HTERT RPE-1 (cell line): ENCODE results near the gene TRIM38.

ENCODE experiments used
- in situ Hi-C: fragments of 300-500 bp; cut with MboI; formaldehyde crosslinking; loops from 4 replicates; pipeline ENCODE4 v1.14.3; 2020; ENCODE audit warnings: low sequenced_read_pairs

TRIM38 gene

GRCh38 chr6:26025047-26025893, 62.7 kb downstream of the TRIM38 start:
- in situ Hi-C loops: no loop called here

GRCh38 chr6:26025894-26026832, 63.6 kb downstream of the TRIM38 start:
- in situ Hi-C loops: no loop called here

DNA sequence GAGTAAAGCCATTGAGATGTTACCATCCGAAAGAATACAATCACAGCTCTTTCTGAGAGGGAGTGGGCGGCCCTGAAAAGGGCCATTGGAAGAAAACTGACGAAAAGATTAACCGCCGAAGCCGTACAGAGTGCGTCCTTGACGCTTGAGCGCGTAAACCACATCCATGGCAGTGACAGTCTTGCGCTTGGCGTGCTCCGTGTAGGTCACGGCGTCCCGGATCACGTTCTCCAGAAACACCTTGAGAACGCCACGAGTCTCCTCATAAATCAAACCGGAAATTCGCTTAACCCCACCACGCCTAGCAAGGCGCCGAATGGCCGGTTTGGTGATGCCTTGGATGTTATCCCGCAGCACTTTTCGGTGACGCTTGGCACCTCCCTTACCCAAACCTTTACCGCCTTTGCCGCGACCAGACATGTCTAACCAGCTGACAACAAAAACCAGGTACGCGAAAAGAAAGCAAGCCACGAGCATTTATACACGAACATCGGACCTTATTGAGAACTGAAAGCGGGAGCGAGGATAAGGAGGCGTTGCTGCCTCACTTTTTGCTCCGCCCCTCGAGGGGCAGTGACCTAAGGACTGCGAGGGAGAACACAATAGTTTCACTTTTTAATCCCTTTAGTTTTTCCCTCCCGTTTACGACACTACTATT, 64.4 kb downstream of the TRIM38 start:
- in situ Hi-C loops: no loop called here

DNA sequence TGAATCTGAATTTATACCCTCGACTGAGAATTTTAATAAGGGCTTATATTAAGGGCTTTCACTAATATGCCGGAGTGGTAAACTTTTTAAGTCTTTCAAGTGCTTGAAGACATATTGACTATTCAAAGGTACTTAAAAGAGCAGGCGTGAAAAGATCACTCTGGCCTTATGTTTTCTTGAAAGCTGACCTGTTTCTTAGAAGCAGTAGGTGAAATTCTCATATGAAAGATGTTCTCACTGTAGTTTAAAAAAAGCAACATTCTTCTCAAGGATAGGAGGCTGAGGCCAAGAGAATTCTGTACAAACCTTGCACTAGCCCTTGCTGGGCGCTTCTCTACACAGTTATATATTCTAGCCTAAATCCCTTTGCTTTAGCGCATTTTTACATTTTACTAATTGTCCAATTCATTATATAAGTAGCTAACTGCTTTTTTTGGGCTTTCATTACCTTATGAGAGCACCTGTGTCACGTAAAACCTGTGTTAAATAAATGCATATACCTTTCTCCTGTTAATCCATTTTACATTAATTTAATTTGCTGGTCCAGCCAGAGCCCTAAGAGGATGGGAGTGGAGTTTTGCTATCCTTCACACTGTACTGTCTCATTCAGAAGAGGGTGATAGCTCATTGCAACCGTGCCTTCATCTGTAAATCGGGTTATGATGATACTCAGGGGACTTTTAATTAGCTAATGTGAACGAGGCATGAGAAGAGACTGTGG, 65.0 kb downstream of the TRIM38 start:
- in situ Hi-C loops: no loop called here

- in situ Hi-C loops: no loop called here
These were observed 65.7 kb downstream of the TRIM38 start for GRCh38 chr6:26028212-26028745.

DNA sequence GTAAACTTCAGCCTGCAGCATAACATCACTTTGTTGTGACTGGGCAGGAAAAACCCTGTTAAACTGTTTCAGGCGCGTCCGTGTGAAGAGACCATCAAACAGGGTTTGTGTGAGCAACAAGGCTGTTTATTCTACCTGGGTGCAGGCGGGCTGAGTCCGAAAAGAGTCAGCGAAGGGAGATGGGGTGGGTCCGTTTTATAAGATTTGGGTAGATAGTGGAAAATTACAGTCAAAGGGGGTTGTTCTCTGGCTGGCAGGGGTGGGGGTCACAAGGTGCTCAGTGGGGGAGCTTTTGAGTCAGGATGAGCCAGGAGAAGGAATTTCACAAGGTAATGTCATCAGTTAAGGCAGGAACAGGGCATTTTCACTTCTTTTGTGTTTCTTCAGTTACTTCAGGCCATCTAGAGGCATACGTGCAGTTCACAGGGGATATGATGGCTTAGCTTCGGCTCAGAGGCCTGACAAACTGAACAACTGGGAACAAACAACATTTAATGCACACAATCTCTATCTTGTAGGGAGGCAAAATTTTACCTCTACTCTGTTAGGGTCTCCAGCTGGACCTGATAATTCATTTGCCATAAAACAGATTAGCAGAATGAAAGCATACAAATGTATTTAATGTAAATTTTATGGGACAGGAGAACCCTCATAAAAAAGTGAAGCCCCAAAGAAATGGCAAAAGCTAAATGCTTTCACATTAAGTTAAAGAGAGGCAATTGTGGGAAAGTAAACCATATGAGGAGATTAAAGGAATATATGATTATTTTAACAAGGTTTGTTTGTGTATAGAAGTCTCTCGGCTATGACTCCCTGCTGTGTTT, 66.4 kb downstream of the TRIM38 start:
- in situ Hi-C loops: no loop called here

- in situ Hi-C loops: no loop called here
These were observed 66.9 kb downstream of the TRIM38 start for GRCh38 chr6:26029570-26029856.

DNA sequence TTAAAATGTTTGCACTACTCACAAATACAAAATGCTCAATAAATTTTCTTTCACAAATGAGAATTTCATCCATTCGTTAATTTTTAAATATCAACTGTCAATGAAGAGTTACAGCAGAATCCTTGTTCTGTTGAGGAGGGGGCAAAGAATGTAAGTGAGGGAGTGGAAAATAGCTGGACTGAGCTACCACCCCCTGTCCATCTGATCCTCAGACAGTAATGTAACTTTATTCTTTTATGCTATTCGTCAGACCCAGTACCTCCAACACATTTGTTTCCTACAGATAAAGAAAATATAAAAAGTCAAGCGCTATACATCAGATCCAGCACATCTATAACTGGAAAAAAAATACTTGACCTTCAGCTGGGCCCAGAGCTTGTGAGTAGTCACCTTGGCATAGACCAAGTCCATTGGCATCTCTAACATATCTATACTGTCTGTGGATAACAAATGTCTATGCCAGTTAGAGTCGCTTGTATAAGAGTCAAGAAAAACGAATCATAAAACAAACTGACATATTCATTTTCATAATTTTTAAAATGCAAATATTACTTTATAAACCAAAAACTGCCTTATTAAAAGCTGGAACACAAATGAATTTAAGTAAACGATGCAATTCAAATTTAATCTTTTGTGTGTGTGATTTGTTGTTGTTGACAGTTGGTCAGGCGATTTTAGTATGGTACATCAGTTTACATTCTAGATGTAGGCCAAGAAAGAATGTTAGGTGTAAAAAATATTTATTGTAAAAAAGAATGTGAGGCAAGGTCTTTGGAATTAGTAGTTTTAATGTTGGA, 67.5 kb downstream of the TRIM38 start:
- in situ Hi-C loops: no loop called here

GRCh38 chr6:26030716-26031115, 68.1 kb downstream of the TRIM38 start:
- in situ Hi-C loops: no loop called here

DNA sequence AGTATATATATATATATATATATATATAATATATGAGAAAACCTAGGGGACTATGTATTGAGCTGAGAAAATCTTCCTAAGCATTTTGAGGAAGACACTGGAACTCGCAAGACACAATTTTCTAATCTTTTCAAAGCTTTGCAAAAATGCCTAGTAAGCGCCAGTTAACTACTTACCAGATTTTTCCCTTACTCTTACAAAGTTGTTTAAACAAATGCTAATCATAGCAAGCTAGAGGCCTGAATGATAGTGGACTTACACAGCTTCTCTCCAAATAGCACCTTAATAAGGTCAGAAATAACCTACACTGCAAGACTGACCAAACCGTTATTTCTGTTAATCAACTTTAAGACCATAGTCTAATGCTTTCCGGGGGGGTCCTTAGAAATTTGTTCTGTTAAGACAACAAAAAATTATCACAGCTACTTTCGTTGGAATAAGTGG, 68.6 kb downstream of the TRIM38 start:
- in situ Hi-C loops: no loop called here

GRCh38 chr6:26031595-26032339, 69.2 kb downstream of the TRIM38 start:
- in situ Hi-C loops: no loop called here

GRCh38 chr6:26032340-26033084, 69.9 kb downstream of the TRIM38 start:
- in situ Hi-C loops: no loop called here

GRCh38 chr6:26033085-26033940, 70.7 kb downstream of the TRIM38 start:
- in situ Hi-C loops: no loop called here

DNA sequence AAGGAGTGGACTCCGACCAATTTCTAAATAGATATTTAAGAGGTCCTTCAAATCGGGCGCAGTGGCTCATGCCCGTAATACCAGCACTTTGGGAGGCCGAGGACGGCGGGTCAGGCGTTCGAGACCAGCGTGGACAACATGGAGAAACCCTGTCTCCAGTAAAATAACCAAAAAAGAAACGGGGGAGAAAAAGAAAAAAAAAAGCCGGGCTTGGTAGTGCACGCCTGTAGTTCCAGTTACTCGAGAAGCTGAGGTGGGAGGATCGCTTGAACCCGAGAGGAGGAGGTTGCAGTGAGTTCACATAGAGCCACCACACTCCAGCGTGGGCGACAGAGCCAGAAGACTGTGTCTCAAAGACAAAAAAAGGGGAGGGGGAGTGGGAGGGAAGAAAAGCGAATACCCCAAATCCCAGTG, 71.3 kb downstream of the TRIM38 start:
- in situ Hi-C loops: no loop called here

GRCh38 chr6:26034905-26035304, 72.3 kb downstream of the TRIM38 start:
- in situ Hi-C loops: no loop called here
